MCF 10A (cell line): Measurements from ENCODE around the gene NIPAL4. TPM values are rescaled to one million over a fixed set of nuclear protein-coding genes. Genes with fewer than 3 reads are reported as not detected.

ENCODE experiments used
- BruUV-seq: library from RNA; stranded (reverse); fragments of 400-500 nt; replicated peaks from 2 replicates; lab custom pipeline; 2021; lab: Mats Ljungman, UMichigan
- CTCF ChIA-PET: fragments of 300-600 bp; sonication (Branson Sonifier 250); formaldehyde crosslinking; extraction: SDS; loops from one replicate; lab custom pipeline; 2021; ENCODE audit warnings: antibody characterized with exemption, inconsistent platforms; lab: Yijun Ruan, JAX
- POLR2A ChIA-PET: fragments of 300-600, 350-650 bp; sonication (Branson Sonifier 250); formaldehyde crosslinking; extraction: SDS; loops from one replicate; lab custom pipeline; 2020; ENCODE audit warnings: antibody characterized with exemption, inconsistent platforms; lab: Yijun Ruan, JAX
- DNase-seq: peaks from one replicate; pipeline ENCODE4 v3.0.0-alpha.2; 2018; ENCODE audit not compliant: unreplicated experiment
- H3K27ac Mint-ChIP-seq: one replicate; pipeline ENCODE4 v1.8.0; 2022; ENCODE audit warnings: mild to moderate bottlenecking, low read depth, mixed read lengths; ENCODE audit not compliant: unreplicated experiment
- H3K27me3 Mint-ChIP-seq: one replicate; pipeline ENCODE4 v1.8.0; 2022; ENCODE audit warnings: mixed read lengths; ENCODE audit not compliant: insufficient read depth, unreplicated experiment
- H3K36me3 Mint-ChIP-seq: one replicate; pipeline ENCODE4 v1.8.0; 2022; ENCODE audit warnings: mild to moderate bottlenecking, moderate library complexity, mixed read lengths; ENCODE audit not compliant: insufficient read depth, unreplicated experiment
- H3K4me1 Mint-ChIP-seq: one replicate; pipeline ENCODE4 v1.8.0; 2022; ENCODE audit warnings: mixed read lengths; ENCODE audit not compliant: insufficient read depth, unreplicated experiment
- H3K4me3 Mint-ChIP-seq: one replicate; pipeline ENCODE4 v1.8.0; 2022; ENCODE audit warnings: mild to moderate bottlenecking, moderate library complexity, mixed read lengths; ENCODE audit not compliant: unreplicated experiment
- H3K9me3 Mint-ChIP-seq: one replicate; pipeline ENCODE4 v1.8.0; 2022; ENCODE audit warnings: mixed read lengths; ENCODE audit not compliant: unreplicated experiment
- CTCF ChIP-seq: fragments of 200-600 bp; IDR thresholded peaks from one replicate; pipeline ENCODE4 v1.8.0; 2022; ENCODE audit warnings: antibody characterized with exemption, mild to moderate bottlenecking; ENCODE audit not compliant: unreplicated experiment
- intact Hi-C: fragments of 100-400 bp; cut with micrococcal nuclease; formaldehyde crosslinking; loops from 2 replicates; pipeline ENCODE4 v1.14.1; 2022
- total RNA-seq: library from RNA; stranded (reverse); gene quantifications from 2 replicates; pipeline ENCODE4 v1.2.3, GENCODE V29; 2022

NIPAL4 gene
- total RNA-seq, 1 experiment from 2014 or later: 0.40 TPM

- peaks cover 7% of the 10 kb centered on the region for H3K4me1 Mint-ChIP-seq
- CTCF ChIA-PET: interaction anchor here (0.6 kb wide), 2 partner anchors 47 to 195 kb away, joined by 3 read pairs; no protein-coding TSS in a partner anchor
- H3K36me3 Mint-ChIP-seq: no peaks in the 10 kb centered on the region
- H3K4me3 Mint-ChIP-seq: no peak overlapping the region
- intact Hi-C loops: no loop called here
- H3K27me3 Mint-ChIP-seq: no peaks in the 10 kb centered on the region
- no peaks in the 10 kb centered on the region for H3K9me3 Mint-ChIP-seq
- TF ChIP-seq CTCF: no peak
- no peak for DNase-seq
- no peak overlapping the region for H3K27ac Mint-ChIP-seq
- no TSS peak for BruUV-seq
- POLR2A ChIA-PET: no interaction called here
Measured at GRCh38 chr5:157523976-157524375, 64.0 kb downstream of the NIPAL4 start.

Other genes with a start within 250 kb of the NIPAL4 start
- gene CYFIP2, start 194.1 kb upstream of the NIPAL4 start, total RNA-seq: 50.5 and 50.8 TPM in 2 replicates
- gene ADAM19, start 115.6 kb downstream of the NIPAL4 start, total RNA-seq: 0.47 and 0.96 TPM in 2 replicates
- gene SOX30, start 192.2 kb downstream of the NIPAL4 start, total RNA-seq: 0.15 TPM in 1 of 2 replicates, not detected in the other
- not detected in 2 replicates for gene C5orf52, start 211.3 kb downstream of the NIPAL4 start, total RNA-seq